HTERT RPE-1 (cell line): ENCODE measurements around the gene RPF1.
"Not testable (repeated sequence)": the region's sequence is repeated elsewhere in the genome, so short reads cannot be mapped to it uniquely, and the experiment has no call there.

Experiments
- in situ Hi-C: fragments of 300-500 bp; cut with MboI; formaldehyde crosslinking; loops from 4 replicates; pipeline ENCODE4 v1.14.3; 2020; ENCODE audit warnings: low sequenced_read_pairs

RPF1 gene

DNA sequence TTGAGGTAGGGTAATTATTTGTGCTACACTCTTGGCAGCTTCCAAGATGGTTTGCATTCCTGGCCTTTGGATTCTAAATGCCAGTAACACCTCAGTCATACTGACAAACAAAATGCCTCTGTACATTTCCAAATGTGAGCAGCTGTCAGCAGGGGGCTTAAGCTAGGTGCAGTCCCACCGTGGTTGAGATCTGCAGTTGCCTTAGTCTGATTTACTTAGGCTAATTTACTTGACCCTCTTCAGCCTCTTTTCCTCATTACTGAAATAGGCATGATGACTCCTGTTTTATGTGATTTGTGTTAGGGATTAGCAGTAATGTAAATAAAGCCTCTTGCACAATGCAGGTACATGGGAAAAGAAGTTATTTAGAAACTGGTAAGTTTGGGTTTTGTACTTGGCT is 13.7 kb downstream of the RPF1 start:
- in situ Hi-C loops = no loop called here

DNA sequence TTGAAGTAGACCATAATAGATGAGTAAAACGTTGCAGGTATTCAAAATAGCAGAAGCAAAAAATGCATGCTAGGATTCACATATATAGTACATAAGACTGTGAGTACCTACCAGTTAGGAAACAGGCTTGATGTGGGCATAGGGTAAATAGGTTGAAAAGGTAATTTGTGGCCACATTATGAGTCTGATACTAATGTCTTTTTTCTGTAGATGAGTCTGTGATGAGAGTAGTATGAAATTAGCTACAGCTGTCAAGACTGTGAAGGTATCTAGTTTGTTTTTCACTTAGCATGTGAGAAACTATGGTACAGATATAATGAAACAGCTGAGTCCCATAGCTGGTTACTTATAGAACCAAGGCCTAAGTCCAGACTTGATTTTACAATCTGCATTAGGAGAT is 14.7 kb downstream of the RPF1 start:
- in situ Hi-C loops = no loop called here

GRCh38 chr1:84496498-84496897 is 17.4 kb downstream of the RPF1 start:
- in situ Hi-C loops = no loop called here

DNA sequence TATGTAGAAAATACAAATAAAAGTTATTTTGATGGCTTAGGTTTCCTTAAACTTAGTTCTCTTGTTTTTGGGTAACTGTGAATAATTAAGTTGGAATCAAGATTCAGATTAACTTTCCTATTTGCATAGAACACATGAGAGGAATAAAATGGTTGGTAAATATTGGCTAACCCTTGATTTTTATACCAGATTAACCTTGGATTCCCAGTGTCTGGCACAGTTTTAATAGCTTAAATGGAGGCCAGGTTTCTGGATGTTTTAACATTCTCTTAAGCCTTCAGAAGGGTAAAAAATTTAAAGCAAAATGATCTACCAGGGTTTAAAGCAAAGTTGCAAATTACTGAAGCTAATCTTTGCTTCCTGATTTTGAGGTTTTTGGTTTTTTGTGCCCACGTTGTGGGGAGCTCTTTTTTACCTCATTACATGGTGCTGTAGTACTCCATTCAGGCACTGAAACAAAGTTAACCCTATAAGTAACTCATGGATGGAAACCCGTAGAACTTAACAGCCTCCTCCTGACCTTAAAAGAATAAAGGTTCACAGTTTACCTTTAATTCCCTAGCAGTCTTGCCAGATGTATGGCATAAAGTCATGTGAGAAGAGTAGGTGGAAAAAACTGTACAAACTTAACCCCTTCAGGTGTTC is 18.7 kb downstream of the RPF1 start:
- in situ Hi-C loops = no loop called here

DNA sequence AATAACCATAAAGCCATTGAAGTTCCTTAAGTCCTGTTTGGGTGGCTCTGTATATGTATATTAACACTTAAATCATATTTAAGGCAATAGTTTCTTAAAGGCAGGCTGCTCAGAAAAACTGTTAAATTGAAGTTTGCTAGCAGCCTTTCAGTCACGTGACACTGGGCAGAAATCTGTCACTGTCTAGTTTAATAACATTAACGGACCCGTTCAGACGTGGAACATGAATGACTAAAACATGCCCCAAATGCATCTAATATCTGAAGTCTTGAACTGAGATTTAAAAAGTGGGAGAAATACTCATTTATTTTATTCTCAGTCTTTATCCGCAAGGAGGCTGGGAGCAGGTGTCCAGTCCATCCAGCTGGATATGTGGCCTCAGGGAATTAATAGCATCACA is 23.9 kb downstream of the RPF1 start:
- in situ Hi-C loops = no loop called here

DNA sequence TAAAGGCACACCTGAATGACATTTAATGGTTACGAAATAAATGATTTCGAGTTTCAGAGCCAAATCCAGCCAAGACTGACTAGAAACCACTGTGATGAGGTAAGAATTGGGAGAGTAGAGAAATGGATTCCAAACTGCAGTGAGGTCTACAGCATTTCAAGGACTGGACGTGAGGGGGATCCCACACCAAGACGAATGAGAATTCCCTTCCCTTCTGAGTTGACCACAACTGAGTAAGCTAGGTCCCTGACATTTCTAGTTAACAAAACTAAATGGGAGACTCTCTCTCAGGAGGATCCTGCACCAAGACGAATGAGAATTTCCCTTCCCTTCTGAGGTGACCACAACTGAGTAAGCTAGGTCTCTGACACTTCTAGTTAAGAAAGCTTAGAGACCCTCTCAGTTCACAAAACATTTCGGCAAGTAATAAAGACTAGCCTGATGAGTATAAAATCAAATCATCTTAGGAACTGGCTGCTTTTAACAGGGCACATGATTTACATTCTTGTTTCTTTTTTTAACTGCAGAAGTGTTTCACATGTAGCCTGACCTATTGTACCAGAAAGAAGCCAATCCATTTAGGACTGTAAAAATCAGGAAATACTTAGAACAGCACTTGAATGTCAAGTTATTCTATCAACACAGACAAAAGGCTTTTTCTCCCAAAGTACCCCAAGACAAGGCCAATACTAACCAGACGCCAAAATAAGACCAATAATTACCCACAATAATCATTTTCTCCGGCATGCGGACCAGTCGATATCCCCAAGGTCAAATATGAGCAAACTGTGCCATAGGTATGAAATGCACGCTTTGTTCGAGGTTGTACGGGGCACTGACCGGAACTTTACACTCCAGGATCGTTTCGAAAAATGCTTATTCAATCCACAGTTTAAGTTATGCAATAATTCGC is 25.8 kb downstream of the RPF1 start:
- in situ Hi-C loops = no loop called here

- in situ Hi-C loops = no loop called here
Measured at GRCh38 chr1:84505493-84506001, 26.5 kb downstream of the RPF1 start.

DNA sequence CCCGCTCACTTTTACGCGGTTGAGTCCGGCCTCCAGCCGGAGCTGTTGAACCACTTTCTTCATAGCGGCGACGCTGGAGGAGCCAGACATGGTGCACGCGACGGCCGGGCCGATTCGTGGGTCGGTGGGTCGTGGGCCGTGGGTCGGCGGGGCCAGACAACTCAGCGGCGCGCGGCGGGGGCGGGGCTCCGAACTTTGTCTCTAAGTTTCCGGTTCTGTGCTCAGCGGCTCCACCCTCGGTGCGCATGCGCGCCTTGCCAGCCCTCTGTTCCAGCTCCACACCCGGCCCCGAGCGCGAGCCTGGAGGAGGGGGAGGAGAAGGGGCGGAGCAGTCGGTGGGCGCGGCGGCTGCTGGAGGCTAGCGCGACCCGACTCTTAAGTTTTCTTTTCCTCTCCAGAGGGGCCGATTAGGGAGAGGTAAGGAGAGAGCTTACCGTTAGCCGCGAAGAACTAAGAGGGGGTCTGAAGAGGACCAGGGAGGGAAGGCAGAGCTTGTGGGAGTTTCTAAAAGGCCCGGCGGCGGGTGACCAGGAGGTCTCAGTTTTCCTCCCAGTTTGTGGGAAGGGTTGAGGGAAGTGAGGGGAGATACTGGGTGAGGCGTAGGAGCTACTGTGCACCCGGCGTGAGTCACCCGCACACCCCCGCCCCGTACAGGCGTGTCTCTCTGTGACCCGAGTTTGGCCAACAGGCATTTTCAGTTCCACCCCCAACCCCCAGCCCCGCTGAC is 27.1 kb downstream of the RPF1 start, which contains the start of the genes GNG5 and SPATA1:
Gene GNG5 (minus strand): TSS at position 580 of the 727 bp plus-strand sequence. CDS start 490 bp downstream, at position 90.
Gene SPATA1 (plus strand): TSS at position 385 of the 727 bp plus-strand sequence. CDS start 9,974 bp downstream, outside the sequence.
- in situ Hi-C loops = no loop called here

DNA sequence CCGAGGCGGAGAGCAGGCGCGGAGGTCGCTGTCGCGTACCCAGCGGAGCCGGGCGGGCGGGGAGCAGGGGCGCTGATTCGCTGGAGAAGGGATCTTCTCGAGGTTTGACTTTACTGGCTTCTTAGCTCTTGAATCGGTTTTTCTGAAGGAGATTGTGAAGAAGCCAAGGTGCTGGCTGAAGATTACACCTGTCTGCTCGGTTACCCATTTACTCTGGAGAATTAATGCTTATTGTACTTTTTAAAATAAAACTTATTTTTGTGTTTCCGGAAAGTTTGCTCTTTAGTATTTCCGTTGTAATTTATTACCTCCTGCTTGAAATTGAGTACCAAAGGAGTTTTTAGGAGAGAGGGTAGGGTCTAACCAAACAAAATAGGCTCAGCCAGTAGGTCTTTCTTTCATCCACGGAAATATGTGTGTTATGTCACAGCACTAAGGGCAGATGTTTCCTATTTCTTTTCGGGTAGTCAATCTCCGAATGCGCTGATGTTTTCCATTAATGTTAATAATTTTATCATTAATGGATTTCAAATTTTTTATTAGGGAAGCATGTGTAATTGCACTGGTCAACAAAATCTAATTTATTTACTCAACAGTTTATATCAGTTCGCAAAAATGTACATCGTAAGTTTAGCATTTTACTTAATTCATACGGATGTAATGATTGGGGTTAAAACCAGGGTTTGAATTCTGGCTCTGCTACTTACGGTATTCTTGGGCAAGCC is 27.8 kb downstream of the RPF1 start:
- in situ Hi-C loops = no loop called here

DNA sequence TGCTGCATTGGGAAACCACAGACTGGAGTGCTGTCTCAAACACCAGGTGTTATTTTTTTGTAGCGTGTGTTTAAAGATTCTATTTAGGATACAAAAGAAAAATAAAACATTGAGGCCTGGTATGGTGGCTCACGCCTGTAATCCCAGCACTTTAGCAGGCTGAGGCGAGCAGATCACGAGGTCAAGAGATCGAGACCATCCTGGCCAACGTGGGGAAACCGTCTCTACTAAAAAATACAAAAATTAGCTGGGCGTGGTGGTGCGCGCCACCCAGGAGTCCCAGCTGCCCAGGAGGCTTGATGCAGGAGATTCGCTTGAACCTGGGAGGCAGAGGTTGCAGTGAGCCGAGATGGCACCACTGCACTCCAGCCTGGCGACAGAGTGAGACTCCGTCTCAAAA is 28.8 kb downstream of the RPF1 start:
- in situ Hi-C loops = not testable (repeated sequence)

DNA sequence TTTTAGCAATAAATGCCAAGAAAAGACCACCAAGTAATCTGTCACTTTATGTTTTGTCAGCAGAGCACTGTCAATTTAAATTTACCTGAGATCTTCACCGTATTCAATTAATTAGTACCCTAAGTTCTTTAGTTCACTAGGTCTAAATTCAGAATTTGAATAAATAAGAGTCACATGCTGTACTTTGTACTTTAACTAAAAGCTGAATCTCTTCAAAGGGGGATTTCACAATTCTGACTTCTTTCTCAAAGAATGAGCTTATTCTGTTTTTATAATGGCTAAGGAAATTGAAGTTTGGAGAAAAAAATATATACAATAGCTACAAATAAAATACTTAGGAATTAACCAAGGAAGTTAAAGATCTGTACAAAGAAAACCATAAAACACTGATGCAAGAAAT is 29.4 kb downstream of the RPF1 start:
- in situ Hi-C loops = no loop called here

GRCh38 chr1:84509029-84509428 is 30.0 kb downstream of the RPF1 start:
- in situ Hi-C loops = no loop called here

DNA sequence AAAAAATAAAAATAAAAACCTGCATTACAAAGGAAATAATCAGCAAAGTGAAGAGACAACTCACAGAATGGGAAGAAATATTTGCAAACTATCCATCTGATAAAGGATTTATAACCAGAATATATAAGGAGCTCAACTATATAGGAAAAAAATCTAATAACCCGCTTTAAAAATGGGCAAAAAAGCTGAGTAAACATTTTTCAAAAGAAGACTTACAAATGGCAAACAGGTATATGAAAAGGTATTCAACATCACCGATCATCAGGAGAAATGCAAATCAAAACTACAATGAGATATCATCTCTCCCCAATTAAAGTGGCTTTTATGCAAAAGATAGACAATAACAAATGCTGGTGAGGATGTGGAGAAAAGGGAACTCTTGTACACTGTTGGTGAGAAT is 31.1 kb downstream of the RPF1 start:
- in situ Hi-C loops = no loop called here

DNA sequence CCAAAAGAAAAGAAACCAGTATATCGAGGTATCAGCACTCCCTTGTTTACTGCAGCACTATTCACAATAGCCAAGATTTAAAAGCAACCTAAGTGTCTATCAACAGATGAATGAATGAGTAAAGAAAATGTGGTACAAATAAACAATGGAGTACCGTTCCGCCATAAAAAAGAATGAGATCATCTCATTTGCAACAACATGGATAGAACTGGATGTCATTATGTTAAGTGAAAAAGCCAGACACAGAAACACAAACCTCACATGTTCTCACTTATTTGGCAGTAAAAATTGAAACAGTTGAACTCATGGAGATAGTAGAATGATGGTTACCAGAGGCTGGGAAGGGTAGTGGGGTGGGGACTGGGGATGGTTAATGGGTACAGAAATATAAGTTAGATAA is 31.6 kb downstream of the RPF1 start:
- in situ Hi-C loops = no loop called here

GRCh38 chr1:84524590-84524989 is 45.5 kb downstream of the RPF1 start:
- in situ Hi-C loops = no loop called here

DNA sequence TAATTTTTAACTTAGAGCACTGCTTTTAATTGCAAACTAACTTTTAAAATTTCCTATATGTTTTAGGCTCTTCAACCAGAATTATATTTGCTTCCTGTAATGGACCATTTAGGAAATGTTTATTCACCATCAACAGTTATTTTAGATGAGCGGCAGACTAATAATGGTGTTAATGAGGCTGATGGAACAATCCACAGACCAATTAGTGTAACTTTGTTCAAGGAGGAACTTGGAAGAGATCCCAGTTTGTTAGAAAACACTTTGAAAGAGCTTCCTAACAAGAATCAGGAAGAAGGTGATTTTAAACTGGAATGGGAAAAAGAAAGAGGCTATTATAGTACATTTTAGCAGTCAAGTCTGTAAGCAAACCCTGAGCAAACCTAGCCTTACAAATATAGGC is 46.7 kb downstream of the RPF1 start:
- in situ Hi-C loops = no loop called here

DNA sequence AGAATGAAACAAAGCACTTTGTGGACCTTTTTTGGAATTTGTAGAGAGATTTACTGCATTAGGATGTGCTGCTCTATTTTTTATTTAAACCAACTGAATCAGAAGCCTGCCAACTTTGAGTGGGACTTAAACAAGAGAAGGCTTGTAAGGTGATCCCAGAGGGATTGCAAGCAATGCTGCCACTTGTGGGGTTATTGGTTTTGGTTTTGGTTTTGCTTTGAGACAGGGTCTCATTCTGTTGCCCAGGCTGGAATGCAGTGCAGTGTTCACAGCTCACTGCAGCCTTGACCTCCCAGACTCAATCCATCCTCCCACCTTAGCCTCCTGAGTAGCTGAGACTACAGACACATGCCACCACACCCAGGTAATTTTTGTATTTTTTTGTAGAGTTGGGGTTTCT is 59.5 kb downstream of the RPF1 start:
- in situ Hi-C loops = no loop called here

DNA sequence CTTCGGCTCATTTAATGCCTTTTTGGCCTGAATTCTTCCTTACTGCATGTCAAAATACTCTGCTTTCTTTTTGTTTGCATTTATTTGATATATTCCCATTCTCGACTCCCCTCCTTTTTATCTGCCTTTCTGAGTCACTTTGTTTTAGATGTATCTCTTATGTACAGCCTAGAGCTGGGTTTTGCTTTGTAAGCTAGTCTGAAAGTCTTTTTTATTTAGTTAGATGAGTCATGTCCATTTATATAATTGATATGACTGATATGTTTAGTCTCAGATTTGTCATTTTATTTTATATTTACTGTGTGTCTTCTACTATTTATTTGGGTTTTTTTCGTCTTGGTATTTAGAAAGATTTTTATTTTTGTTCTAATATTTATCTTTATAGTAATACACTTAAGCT is 60.9 kb downstream of the RPF1 start:
- in situ Hi-C loops = no loop called here

- in situ Hi-C loops = no loop called here
Measured at GRCh38 chr1:84540759-84541158, 61.7 kb downstream of the RPF1 start.

DNA sequence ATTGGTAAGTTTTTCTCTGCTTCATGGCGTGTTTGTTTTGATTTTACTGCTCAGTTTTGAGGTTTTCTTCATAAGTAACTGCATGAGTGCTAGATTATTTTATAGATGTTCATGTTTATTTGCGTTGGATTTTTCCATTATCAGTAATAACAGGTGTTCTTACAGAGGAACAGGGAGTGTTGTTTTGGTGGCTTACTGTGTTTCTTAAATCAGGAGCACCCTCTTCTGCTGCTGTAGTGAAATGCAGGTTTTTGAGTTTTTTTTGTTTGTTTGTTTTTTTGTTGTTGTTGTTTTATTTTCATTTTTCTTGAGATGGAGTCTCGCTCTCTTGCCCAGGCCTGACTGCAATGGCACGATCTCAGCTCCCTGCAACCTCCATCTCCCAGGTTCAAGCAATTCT is 62.6 kb downstream of the RPF1 start:
- in situ Hi-C loops = no loop called here
